H1 (cell line): ENCODE data around the gene ASTN1. TPM values are rescaled to one million over a fixed set of nuclear protein-coding genes. Genes with fewer than 3 reads are reported as not detected.

Experiments
- CTCF ChIA-PET: fragments of 300-600 bp; sonication (Branson Sonifier 250); formaldehyde crosslinking; loops from one replicate; lab custom pipeline; 2021; ENCODE audit not compliant: partially characterized antibody; lab: Charles Lee
- POLR2A ChIA-PET: fragments of 300-600 bp; sonication (Branson Sonifier 250); formaldehyde crosslinking; loops from one replicate; lab custom pipeline; 2021; ENCODE audit warnings: inconsistent platforms; ENCODE audit not compliant: partially characterized antibody; lab: Charles Lee
- DNase-seq, 2 experiments: peaks; one replicate each; pipeline versions ENCODE4 v3.0.0 to v3.0.0-alpha.2; 2010 to 2022; ENCODE audit warnings: low spot score in 2 of 2, low read depth in 1 of 2, mixed read lengths in 1 of 2
- FAIRE-seq: peaks from 2 replicates; lab custom pipeline; 2011; peaks lifted over from hg19 to GRCh38; lab: Jason Lieb, UNC
- H2AFZ ChIP-seq: 2 replicates; pipeline ENCODE4 v1.8.1; 2012; ENCODE audit warnings: low read length, inconsistent platforms
- H2AK5ac ChIP-seq: 2 replicates; pipeline ENCODE4 v1.6.1; 2013; ENCODE audit warnings: low read depth, low read length
- H2BK120ac ChIP-seq: replicated peaks from 2 replicates; pipeline ENCODE3; 2013; ENCODE audit warnings: low read depth, low read length, inconsistent platforms
- H2BK12ac ChIP-seq: 2 replicates; pipeline ENCODE4 v1.6.1; 2013; ENCODE audit warnings: low read depth, low read length
- H2BK15ac ChIP-seq: 2 replicates; pipeline ENCODE4 v1.6.1; 2013; ENCODE audit warnings: low read length
- H2BK20ac ChIP-seq: 2 replicates; pipeline ENCODE4 v1.6.1; 2013; ENCODE audit warnings: low read length
- H2BK5ac ChIP-seq: 2 replicates; pipeline ENCODE4 v1.6.1; 2013; ENCODE audit warnings: low read depth, low read length
- H3K14ac ChIP-seq: 2 replicates; pipeline ENCODE4 v1.6.1; 2013; ENCODE audit warnings: inconsistent platforms; ENCODE audit not compliant: insufficient read length
- H3K18ac ChIP-seq: 2 replicates; pipeline ENCODE4 v1.6.1; 2013; ENCODE audit warnings: low read length; ENCODE audit errors: extremely low read depth
- H3K23ac ChIP-seq: 2 replicates; pipeline ENCODE4 v1.6.1; 2013; ENCODE audit warnings: inconsistent platforms; ENCODE audit not compliant: insufficient read length
- H3K23me2 ChIP-seq: 2 replicates; pipeline ENCODE4 v1.6.1; 2013; ENCODE audit warnings: low read depth, low read length
- H3K27ac ChIP-seq: 2 replicates; pipeline ENCODE4 v1.6.1; 2011; ENCODE audit warnings: low read depth, low read length, inconsistent platforms
- H3K27me3 ChIP-seq, 4 experiments: replicated peaks in 1 of 4; 1 replicate in 1 of 4; 2 replicates in 3 of 4; pipeline versions ENCODE4 v1.6.1 to v1.8.1; 2011 to 2013; ENCODE audit warnings: low read length in 3 of 4, mild to moderate bottlenecking in 3 of 4, inconsistent platforms in 2 of 4, mixed read lengths in 2 of 4, moderate library complexity in 1 of 4; ENCODE audit not compliant: control insufficient read depth in 3 of 4, insufficient read depth in 3 of 4; ENCODE audit errors: extremely low read depth in 1 of 4
- H3K36me3 ChIP-seq, 4 experiments: 2 replicates each; pipeline versions ENCODE4 v1.6.1 to v1.8.1; 2011 to 2013; ENCODE audit warnings: mild to moderate bottlenecking in 4 of 4, low read length in 3 of 4, moderate library complexity in 2 of 4, control low read depth in 1 of 4, inconsistent platforms in 1 of 4; ENCODE audit not compliant: insufficient read depth in 4 of 4, control insufficient read depth in 2 of 4
- H3K4ac ChIP-seq: replicated peaks from 2 replicates; pipeline ENCODE3; 2013; ENCODE audit warnings: low read length, low read depth, mixed read lengths, inconsistent platforms; ENCODE audit not compliant: insufficient read length
- H3K4me1 ChIP-seq, 4 experiments: replicated peaks in 1 of 4; 1 replicate in 1 of 4; 2 replicates in 3 of 4; pipeline versions ENCODE4 v1.6.1 to v1.8.1; 2011 to 2013; ENCODE audit warnings: low read length in 3 of 4, inconsistent platforms in 2 of 4, mixed read lengths in 1 of 4; ENCODE audit not compliant: insufficient read depth in 4 of 4, control insufficient read depth in 3 of 4
- H3K4me2 ChIP-seq, 2 experiments: 2 replicates each; pipeline versions ENCODE4 v1.6.1 to v1.8.1; 2011 to 2013; ENCODE audit warnings: low read depth in 2 of 2, low read length in 2 of 2, control low read depth in 1 of 2, inconsistent platforms in 1 of 2, mild to moderate bottlenecking in 1 of 2; ENCODE audit not compliant: insufficient read depth in 1 of 2
- H3K4me3 ChIP-seq, 4 experiments: fragments of 200-600, 300-600 bp in 1 of 4; sonication (generic), shearing (Covaris generic), sonication (Bioruptor Twin) in 1 of 4; 2 replicates each; pipeline versions ENCODE4 v1.5.1 to v1.8.1; 2011 to 2016; ENCODE audit warnings: low read length in 4 of 4, low read depth in 3 of 4, control low read depth in 2 of 4, inconsistent platforms in 2 of 4, mild to moderate bottlenecking in 2 of 4, mixed read lengths in 1 of 4, moderate library complexity in 1 of 4; ENCODE audit not compliant: insufficient read depth in 2 of 4; ENCODE audit errors: extremely low read depth in 1 of 4
- H3K56ac ChIP-seq: replicated peaks from 2 replicates; pipeline ENCODE3; 2013; ENCODE audit warnings: low read depth, mild to moderate bottlenecking, mixed read lengths, low read length, inconsistent platforms; ENCODE audit not compliant: insufficient read length
- H3K79me1 ChIP-seq: 2 replicates; pipeline ENCODE4 v1.6.1; 2013; ENCODE audit warnings: low read depth, low read length, control low read depth
- H3K79me2 ChIP-seq, 2 experiments: 2 replicates each; pipeline versions ENCODE4 v1.6.1 to v1.8.1; 2012 to 2013; ENCODE audit warnings: low read length in 2 of 2, mild to moderate bottlenecking in 2 of 2, inconsistent platforms in 1 of 2; ENCODE audit not compliant: insufficient read depth in 2 of 2, control insufficient read depth in 1 of 2
- H3K9ac ChIP-seq, 4 experiments: replicated peaks in 1 of 4; 1 replicate in 1 of 4; 2 replicates in 3 of 4; pipeline versions ENCODE4 v1.6.1 to v1.8.1; 2011 to 2013; ENCODE audit warnings: low read depth in 3 of 4, low read length in 3 of 4, control low read depth in 2 of 4, mild to moderate bottlenecking in 2 of 4, moderate library complexity in 2 of 4, inconsistent platforms in 1 of 4; ENCODE audit errors: extremely low read depth in 1 of 4
- H3K9me3 ChIP-seq, 2 experiments: 2 replicates each; pipeline versions ENCODE4 v1.6.1 to v1.8.1; 2012 to 2013; ENCODE audit warnings: mild to moderate bottlenecking in 2 of 2, moderate library complexity in 2 of 2, control low read depth in 1 of 2, inconsistent platforms in 1 of 2, low read depth in 1 of 2, low read length in 1 of 2, mixed read lengths in 1 of 2; ENCODE audit not compliant: insufficient read depth in 2 of 2
- H4K20me1 ChIP-seq, 2 experiments: replicated peaks in 1 of 2; 2 replicates each; pipeline versions ENCODE3 to v1.8.1; 2011 to 2013; ENCODE audit warnings: inconsistent platforms in 2 of 2, low read length in 2 of 2, mild to moderate bottlenecking in 1 of 2; ENCODE audit not compliant: insufficient read depth in 2 of 2, control insufficient read depth in 1 of 2
- H4K5ac ChIP-seq: 2 replicates; pipeline ENCODE4 v1.6.1; 2013; ENCODE audit warnings: low read length, low read depth, mixed read lengths, inconsistent platforms; ENCODE audit not compliant: insufficient read length
- H4K8ac ChIP-seq: 2 replicates; pipeline ENCODE4 v1.8.0; 2013; ENCODE audit warnings: mild to moderate bottlenecking, moderate library complexity, low read length, inconsistent platforms; ENCODE audit not compliant: insufficient read depth; ENCODE audit errors: extremely low read depth
- H4K91ac ChIP-seq: replicated peaks from 2 replicates; pipeline ENCODE3; 2013; ENCODE audit warnings: low read length, mixed read lengths, inconsistent platforms; ENCODE audit not compliant: insufficient read length
- WGBS, 2 experiments: shearing (Covaris generic) in 1 of 2; methylation state at CpG; one replicate each; pipeline versions ENCODE4 v1.1.6 to v1.1.7; 2013 to 2015; ENCODE audit warnings: low lambda C conversion rate in 2 of 2, mixed read lengths in 2 of 2, inconsistent platforms in 1 of 2, low coverage in 1 of 2, missing lambda C conversion rate in 1 of 2; ENCODE audit not compliant: insufficient replicate concordance in 2 of 2, insufficient coverage in 1 of 2, insufficient read length in 1 of 2; ENCODE audit errors: extremely low coverage in 1 of 2, missing lambda C conversion rate in 1 of 2; 5-methylcytosine and 5-hydroxymethylcytosine counted together
- polyA plus RNA-seq, 7 experiments: library from polyadenylated mRNA; depleted of rRNA in 3 of 7; stranded (reverse) in 5 of 7; unstranded in 2 of 7; fragments of >200 nt in 5 of 7; fragments of 200-250 nt in 2 of 7; gene quantifications; 1 replicate in 5 of 7; 2 replicates in 1 of 7; 4 replicates in 1 of 7; pipeline versions ENCODE4 v1.2.1 to v1.2.3, GENCODE V29; 2011 to 2013; ENCODE audit warnings: missing spikeins in 2 of 7, mixed read lengths in 2 of 7
- total RNA-seq: library from RNA; stranded (reverse); fragmentation: NEBNext Ultra II Directional; extraction: Animal tissue kit (Norgen Biotek cat#: 25700); gene quantifications from 2 replicates; pipeline ENCODE4 v1.2.1, GENCODE V29; 2021

The ASTN1 gene
- total and polyA plus RNA-seq, 2 of the 8 experiments (the other 6 are each of a cell fraction or from before 2014, with no cell fraction given), result 2.9 to 4.1 TPM

DNA sequence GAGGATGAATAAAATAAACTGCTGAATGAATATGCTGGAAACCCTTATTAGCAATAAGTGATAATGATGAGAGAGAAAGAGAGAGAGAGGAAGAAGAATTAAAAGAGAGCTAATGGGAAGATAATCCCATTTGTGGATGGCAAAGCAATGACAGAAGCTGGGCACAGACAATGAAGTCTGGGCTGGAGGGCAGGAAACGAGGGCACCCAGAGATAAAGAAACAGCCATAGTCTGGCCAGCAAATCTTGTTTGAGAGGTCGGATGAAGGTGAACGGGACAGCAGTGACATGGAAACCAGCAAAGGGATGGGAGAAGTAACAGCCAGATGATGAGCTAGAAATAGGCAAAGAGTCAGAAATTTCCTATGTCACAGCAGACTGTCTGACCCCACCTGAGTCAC, 155.9 kb downstream of the ASTN1 start:
- ChIA-PET POLR2A (no interaction called here), CTCF (interaction anchor here (0.7 kb wide), 1 partner anchor 173 kb away, joined by 3 read pairs; no protein-coding TSS in a partner anchor)
- H3K18ac ChIP-seq, result no peak overlapping the region
- DNase-seq (no peak), FAIRE-seq (no peak)
- H3K23me2 ChIP-seq, result peaks cover 3% of the 10 kb centered on the region; the same call in 1 of the 2 replicates
- WGBS, 2 experiments, result 92% methylated on average over 3 of the region's 3 CpGs; no CpG with 5 or more reads in 1 of the 2 experiments
- no peak overlapping the region for H2BK5ac ChIP-seq
- H3K79me1 ChIP-seq, result no peaks in the 10 kb centered on the region
- no peak overlapping the region for H2AK5ac ChIP-seq
- H3K4me1 ChIP-seq, result no peaks in the 10 kb centered on the region
- H3K14ac ChIP-seq, result no peak overlapping the region
- no peak overlapping the region for H3K56ac ChIP-seq
- no peak overlapping the region for H4K5ac ChIP-seq
- H2BK120ac ChIP-seq, result no peak overlapping the region
- no peak overlapping the region for H3K9ac ChIP-seq
- no peaks in the 10 kb centered on the region for H3K9me3 ChIP-seq
- no peak overlapping the region for H3K4me2 ChIP-seq
- no peak overlapping the region for H2AFZ ChIP-seq
- no peak overlapping the region for H3K4me3 ChIP-seq
- H4K8ac ChIP-seq, result no peak overlapping the region
- H3K23ac ChIP-seq, result no peak overlapping the region
- H3K79me2 ChIP-seq, result no peaks in the 10 kb centered on the region
- H3K27ac ChIP-seq, result no peak overlapping the region
- H3K27me3 ChIP-seq, result no peaks in the 10 kb centered on the region
- no peak overlapping the region for H3K4ac ChIP-seq
- H2BK20ac ChIP-seq, result no peak overlapping the region
- H4K91ac ChIP-seq, result no peak overlapping the region
- no peaks in the 10 kb centered on the region for H3K36me3 ChIP-seq
- no peak overlapping the region for H2BK15ac ChIP-seq
- peaks cover 0 to 3% of the 10 kb centered on the region in 2 experiments for H4K20me1 ChIP-seq
- no peak overlapping the region for H2BK12ac ChIP-seq
